Gastroesophageal sphincter (tissue), 3 donors: Measurements from ENCODE around the gene MLEC.

ENCODE experiments used
- POLR2A ChIP-seq, 2 donors: fragments of 450-650 bp; IDR thresholded peaks; one replicate each; pipeline ENCODE4 v1.6.1; 2017; ENCODE audit warnings: antibody characterized with exemption in 2 of 2, mild to moderate bottlenecking in 2 of 2, moderate library complexity in 1 of 2
- TF ChIP-seq, protein P1 (sequence below), 4 experiments: fragments of 200-600 bp in 2 of 4; fragments of 450-650 bp in 2 of 4; sonication (generic) in 1 of 4; IDR thresholded peaks; one replicate each; pipeline ENCODE4 v1.5.1; 2017 to 2019; ENCODE audit warnings: antibody characterized with exemption in 4 of 4, mild to moderate bottlenecking in 2 of 4, moderate library complexity in 2 of 4

GRCh38 chr12:120702637-120703036, 15.7 kb downstream of the MLEC start:
- TF ChIP-seq POLR2A (IDR thresholded peaks at IDR 0.05): no peak
- TF ChIP-seq, protein P1, sequence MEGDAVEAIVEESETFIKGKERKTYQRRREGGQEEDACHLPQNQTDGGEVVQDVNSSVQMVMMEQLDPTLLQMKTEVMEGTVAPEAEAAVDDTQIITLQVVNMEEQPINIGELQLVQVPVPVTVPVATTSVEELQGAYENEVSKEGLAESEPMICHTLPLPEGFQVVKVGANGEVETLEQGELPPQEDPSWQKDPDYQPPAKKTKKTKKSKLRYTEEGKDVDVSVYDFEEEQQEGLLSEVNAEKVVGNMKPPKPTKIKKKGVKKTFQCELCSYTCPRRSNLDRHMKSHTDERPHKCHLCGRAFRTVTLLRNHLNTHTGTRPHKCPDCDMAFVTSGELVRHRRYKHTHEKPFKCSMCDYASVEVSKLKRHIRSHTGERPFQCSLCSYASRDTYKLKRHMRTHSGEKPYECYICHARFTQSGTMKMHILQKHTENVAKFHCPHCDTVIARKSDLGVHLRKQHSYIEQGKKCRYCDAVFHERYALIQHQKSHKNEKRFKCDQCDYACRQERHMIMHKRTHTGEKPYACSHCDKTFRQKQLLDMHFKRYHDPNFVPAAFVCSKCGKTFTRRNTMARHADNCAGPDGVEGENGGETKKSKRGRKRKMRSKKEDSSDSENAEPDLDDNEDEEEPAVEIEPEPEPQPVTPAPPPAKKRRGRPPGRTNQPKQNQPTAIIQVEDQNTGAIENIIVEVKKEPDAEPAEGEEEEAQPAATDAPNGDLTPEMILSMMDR (IDR thresholded peaks at IDR 0.05): no peak
